B cell (primary cell): ENCODE results near the gene CCL13.

Experiments used
- EZH2 ChIP-seq: IDR thresholded peaks from 2 replicates; pipeline ENCODE4 v1.6.1; 2012; ENCODE audit warnings: borderline replicate concordance, low read depth, mild to moderate bottlenecking, moderate library complexity, low read length; ENCODE audit not compliant: insufficient read depth, poor library complexity, severe bottlenecking
- TF ChIP-seq, protein P1 (sequence below): fragments of 200-600 bp; IDR thresholded peaks from one replicate; pipeline ENCODE4 v1.8.0; 2022; ENCODE audit warnings: antibody characterized with exemption, mild to moderate bottlenecking

DNA sequence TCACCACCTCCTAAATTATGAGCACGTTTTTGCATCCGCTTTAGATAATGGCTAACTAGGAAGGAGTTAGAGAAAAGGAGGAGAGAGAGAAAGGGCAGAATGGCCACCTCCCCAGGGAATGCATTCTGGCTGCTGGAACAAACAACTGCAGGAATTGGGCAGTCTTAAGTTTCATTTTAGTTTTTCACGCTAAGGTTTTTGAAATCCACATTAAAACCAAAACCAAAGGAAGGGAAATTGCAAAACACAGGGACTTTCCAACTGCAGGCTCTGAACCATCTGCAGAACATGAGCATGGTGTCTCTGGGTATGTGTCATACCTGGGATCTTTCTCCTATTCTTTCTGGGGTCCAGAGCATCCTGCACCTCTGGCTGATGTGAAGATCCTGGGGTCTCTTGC lies 49.2 kb upstream of the CCL13 start:
- TF ChIP-seq, protein P1, sequence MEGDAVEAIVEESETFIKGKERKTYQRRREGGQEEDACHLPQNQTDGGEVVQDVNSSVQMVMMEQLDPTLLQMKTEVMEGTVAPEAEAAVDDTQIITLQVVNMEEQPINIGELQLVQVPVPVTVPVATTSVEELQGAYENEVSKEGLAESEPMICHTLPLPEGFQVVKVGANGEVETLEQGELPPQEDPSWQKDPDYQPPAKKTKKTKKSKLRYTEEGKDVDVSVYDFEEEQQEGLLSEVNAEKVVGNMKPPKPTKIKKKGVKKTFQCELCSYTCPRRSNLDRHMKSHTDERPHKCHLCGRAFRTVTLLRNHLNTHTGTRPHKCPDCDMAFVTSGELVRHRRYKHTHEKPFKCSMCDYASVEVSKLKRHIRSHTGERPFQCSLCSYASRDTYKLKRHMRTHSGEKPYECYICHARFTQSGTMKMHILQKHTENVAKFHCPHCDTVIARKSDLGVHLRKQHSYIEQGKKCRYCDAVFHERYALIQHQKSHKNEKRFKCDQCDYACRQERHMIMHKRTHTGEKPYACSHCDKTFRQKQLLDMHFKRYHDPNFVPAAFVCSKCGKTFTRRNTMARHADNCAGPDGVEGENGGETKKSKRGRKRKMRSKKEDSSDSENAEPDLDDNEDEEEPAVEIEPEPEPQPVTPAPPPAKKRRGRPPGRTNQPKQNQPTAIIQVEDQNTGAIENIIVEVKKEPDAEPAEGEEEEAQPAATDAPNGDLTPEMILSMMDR: no peak
- no peak for TF ChIP-seq EZH2
